ENCODE measurements around the gene NBPF26.
"Not testable (repeated sequence)": the region's sequence is repeated elsewhere in the genome, so short reads cannot be mapped to it uniquely, and the experiment has no call there.

The NBPF26 gene

DNA sequence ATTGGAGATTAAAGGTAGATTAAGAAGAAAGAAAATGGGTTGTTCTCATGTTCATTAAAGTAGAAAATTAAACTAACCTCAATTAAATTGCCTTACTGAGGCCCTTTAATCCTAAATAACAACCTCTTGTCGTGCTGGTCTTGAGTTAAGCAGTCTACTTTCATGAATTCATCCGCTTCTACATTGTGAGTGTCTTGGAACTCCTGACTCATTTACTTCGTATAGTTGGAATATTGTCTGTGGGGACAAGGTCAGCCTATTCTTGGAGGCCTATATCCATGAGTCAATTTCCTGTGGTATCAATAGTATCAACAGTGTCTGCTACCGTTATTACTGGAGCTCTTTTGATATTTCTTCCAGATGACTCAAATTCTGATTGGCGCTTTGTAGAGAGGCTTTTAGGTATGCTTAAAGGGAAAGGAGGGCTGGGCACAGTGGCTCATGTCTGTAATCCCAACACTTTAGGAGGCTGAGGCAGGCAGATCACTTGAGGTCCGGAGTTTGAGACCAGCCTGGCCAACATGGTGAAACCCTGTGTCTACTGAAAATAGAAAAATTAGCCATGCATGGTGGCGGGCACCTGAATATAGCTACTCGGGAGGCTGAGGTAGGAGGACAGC lies 136.0 kb downstream of the NBPF26 start:
- not testable (repeated sequence) for DNase-seq

DNA sequence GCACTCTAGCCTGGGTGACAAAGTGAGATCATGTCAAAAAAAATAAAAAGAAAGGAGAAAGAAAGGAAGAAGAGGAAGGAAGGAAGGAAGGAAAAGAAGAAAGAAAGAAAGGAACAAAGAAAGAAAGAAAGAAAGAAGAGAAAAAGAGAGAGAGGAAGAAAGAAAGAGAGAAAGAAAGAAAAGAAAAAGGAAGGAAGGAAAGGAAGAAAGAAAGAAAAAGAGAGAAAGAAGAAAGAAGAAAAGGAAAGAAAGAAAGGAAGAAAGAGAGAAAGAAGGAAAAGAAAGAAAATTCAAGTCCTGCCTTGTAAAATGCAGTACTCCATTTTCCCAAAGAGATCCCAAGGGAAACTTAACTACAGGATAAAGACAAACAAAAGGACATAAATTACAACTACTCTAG lies 154.5 kb downstream of the NBPF26 start:
- DNase-seq = not testable (repeated sequence)

DNA sequence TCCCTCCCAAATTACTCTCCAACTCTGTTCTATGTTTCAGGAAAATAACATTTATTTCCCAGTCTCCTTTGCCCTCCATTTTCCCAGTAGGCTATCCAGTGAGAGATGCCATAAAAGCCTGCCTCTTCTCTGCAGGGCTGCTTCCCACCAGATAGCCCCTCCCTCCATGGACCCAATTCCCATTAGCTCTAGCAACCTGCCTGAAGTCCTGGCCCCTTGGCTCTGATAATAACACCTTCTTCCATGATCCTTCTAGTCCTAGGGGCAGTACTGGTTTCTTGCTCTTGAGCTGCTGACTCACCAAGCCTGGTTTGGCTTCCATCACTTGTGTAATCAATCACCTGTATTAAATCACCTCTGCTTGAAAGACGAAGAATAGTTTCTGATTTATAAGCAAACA lies 156.3 kb downstream of the NBPF26 start:
- not testable (repeated sequence) for DNase-seq

DNA sequence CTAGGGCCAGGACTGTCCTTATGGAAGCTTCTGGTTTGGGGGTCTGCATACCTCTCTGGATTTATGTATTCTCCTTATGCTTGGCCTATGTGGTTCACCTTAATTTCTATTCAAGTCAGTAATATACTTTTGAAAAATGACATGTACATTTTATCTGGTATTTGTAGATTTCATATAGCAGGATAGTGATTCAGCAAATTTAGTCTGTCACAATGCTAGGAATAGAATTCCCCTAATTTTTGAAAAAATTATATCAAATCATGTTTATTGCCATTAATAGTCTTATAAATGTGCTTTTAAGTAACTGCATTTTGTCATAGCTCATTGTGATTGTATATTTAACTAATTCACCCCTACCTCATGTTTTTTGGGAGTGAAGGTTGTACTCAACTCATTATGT lies 158.2 kb downstream of the NBPF26 start:
- DNase-seq = not testable (repeated sequence)

Measured in NCI-H2171 (cell line).